HL-60 (cell line): Measurements from ENCODE around the gene KIAA0586.

Source experiments
- POLR2AphosphoS5 ChIP-seq: IDR thresholded peaks from 2 replicates; pipeline ENCODE4 v1.6.1; 2012; ENCODE audit warnings: low read depth
- REST ChIP-seq: IDR thresholded peaks from 2 replicates; pipeline ENCODE4 v1.6.1; 2012; ENCODE audit warnings: low read depth; ENCODE audit not compliant: insufficient replicate concordance
- TF ChIP-seq, protein P1 (sequence below): IDR thresholded peaks from one replicate; pipeline ENCODE4 v1.5.1; 2011; ENCODE audit warnings: low read length, control low read depth, inconsistent platforms; ENCODE audit not compliant: insufficient read depth

- TF ChIP-seq, protein P1, sequence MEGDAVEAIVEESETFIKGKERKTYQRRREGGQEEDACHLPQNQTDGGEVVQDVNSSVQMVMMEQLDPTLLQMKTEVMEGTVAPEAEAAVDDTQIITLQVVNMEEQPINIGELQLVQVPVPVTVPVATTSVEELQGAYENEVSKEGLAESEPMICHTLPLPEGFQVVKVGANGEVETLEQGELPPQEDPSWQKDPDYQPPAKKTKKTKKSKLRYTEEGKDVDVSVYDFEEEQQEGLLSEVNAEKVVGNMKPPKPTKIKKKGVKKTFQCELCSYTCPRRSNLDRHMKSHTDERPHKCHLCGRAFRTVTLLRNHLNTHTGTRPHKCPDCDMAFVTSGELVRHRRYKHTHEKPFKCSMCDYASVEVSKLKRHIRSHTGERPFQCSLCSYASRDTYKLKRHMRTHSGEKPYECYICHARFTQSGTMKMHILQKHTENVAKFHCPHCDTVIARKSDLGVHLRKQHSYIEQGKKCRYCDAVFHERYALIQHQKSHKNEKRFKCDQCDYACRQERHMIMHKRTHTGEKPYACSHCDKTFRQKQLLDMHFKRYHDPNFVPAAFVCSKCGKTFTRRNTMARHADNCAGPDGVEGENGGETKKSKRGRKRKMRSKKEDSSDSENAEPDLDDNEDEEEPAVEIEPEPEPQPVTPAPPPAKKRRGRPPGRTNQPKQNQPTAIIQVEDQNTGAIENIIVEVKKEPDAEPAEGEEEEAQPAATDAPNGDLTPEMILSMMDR: no peak
- TF ChIP-seq POLR2AphosphoS5 (no peak), REST (no peak)
These were observed 64.1 kb downstream of the KIAA0586 start for GRCh38 chr14:58491593-58491992.
